B cell (primary cell): ENCODE results near the gene PRKCA. TPM values are rescaled to one million over a fixed set of nuclear protein-coding genes. Genes with fewer than 3 reads are reported as not detected.

ENCODE experiments used
- ATAC-seq: fragments of 200-7000 bp; cut with Tn5 transposase; one replicate; pipeline ENCODE4 v1.10.0; 2021; ENCODE audit warnings: low read depth, mild to moderate bottlenecking, moderate number of reproducible peaks, moderate library complexity
- CTCF ChIA-PET: fragments of 350-600 bp; sonication (Branson Sonifier 250); formaldehyde crosslinking; loops from one replicate; lab custom pipeline; 2021; ENCODE audit warnings: antibody characterized with exemption, inconsistent platforms; lab: Charles Lee
- POLR2A ChIA-PET: fragments of 350-600 bp; sonication (Branson Sonifier 250); formaldehyde crosslinking; loops from one replicate; lab custom pipeline; 2021; ENCODE audit warnings: antibody characterized with exemption; lab: Charles Lee
- DNase-seq: peaks from one replicate; pipeline ENCODE4 v3.0.0; 2013
- H2AFZ ChIP-seq: 2 replicates; pipeline ENCODE4 v1.6.1; 2012; ENCODE audit warnings: mild to moderate bottlenecking, low read depth, low read length; ENCODE audit not compliant: insufficient read depth, poor library complexity, severe bottlenecking
- H3K27ac ChIP-seq, 2 donors: 1 replicate in 1 of 2; 2 replicates in 1 of 2; pipeline ENCODE4 v1.5.1; 2012 to 2013; ENCODE audit warnings: low read length in 2 of 2, mild to moderate bottlenecking in 2 of 2, moderate library complexity in 1 of 2
- H3K27me3 ChIP-seq, 4 experiments: fragments of 200-600 bp in 1 of 4; sonication (generic) in 1 of 4; replicated peaks in 1 of 4; 1 replicate in 2 of 4; 2 replicates in 2 of 4; pipeline versions ENCODE4 v1.6.1 to v1.7.0; 2013 to 2016; ENCODE audit warnings: low read length in 3 of 4, mild to moderate bottlenecking in 2 of 4, mixed read lengths in 1 of 4, moderate library complexity in 1 of 4; ENCODE audit not compliant: insufficient read depth in 4 of 4, control insufficient read depth in 3 of 4; ENCODE audit errors: control extremely low read depth in 1 of 4
- H3K36me3 ChIP-seq, 2 experiments: replicated peaks in 1 of 2; 1 replicate in 1 of 2; 2 replicates in 1 of 2; pipeline versions ENCODE4 v1.6.1 to v1.7.1; 2013; ENCODE audit warnings: low read length in 1 of 2; ENCODE audit not compliant: insufficient read depth in 2 of 2, control insufficient read depth in 1 of 2; ENCODE audit errors: control extremely low read depth in 1 of 2, extremely low read depth in 1 of 2
- H3K4me1 ChIP-seq, 2 donors: fragments of 200-600 bp in 1 of 2; sonication (generic) in 1 of 2; 1 replicate in 1 of 2; 2 replicates in 1 of 2; pipeline versions ENCODE4 v1.5.1 to v1.6.1; 2013 to 2017; ENCODE audit warnings: low read length in 2 of 2; ENCODE audit not compliant: control insufficient read depth in 2 of 2, insufficient read depth in 2 of 2
- H3K4me2 ChIP-seq: replicated peaks from 2 replicates; pipeline ENCODE3; 2012; ENCODE audit warnings: mild to moderate bottlenecking, low read depth, low read length; ENCODE audit not compliant: poor library complexity, severe bottlenecking
- H3K4me3 ChIP-seq, 5 experiments: fragments of 200-600 bp in 1 of 5; sonication (generic) in 1 of 5; 1 replicate in 3 of 5; 2 replicates in 2 of 5; pipeline versions ENCODE4 v1.5.1 to v1.7.0; 2011 to 2016; ENCODE audit warnings: low read length in 4 of 5, mild to moderate bottlenecking in 4 of 5, low read depth in 2 of 5, control low read depth in 1 of 5, moderate library complexity in 1 of 5; ENCODE audit not compliant: insufficient read depth in 1 of 5; ENCODE audit errors: control extremely low read depth in 1 of 5, extremely low read depth in 1 of 5
- H3K79me2 ChIP-seq: fragments of 200-600 bp; sonication (generic); one replicate; pipeline ENCODE4 v1.6.0; 2016; ENCODE audit warnings: low read length; ENCODE audit not compliant: control insufficient read depth, insufficient read depth
- H3K9ac ChIP-seq: fragments of 200-600 bp; sonication (generic); 2 replicates; pipeline ENCODE4 v1.6.1; 2017; ENCODE audit warnings: mild to moderate bottlenecking, low read length, moderate library complexity
- H3K9me3 ChIP-seq, 3 donors: one replicate each; pipeline versions ENCODE4 v1.6.1 to v1.7.1; 2013; ENCODE audit warnings: low read length in 2 of 3; ENCODE audit not compliant: control insufficient read depth in 2 of 3, insufficient read depth in 1 of 3; ENCODE audit errors: control extremely low read depth in 1 of 3
- H4K20me1 ChIP-seq: 2 replicates; pipeline ENCODE4 v1.6.0; 2012; ENCODE audit warnings: mild to moderate bottlenecking, low read length; ENCODE audit not compliant: insufficient read depth, control insufficient read depth, poor library complexity, severe bottlenecking
- H3K27ac Mint-ChIP-seq: one replicate; pipeline ENCODE4 v1.8.0; 2021; ENCODE audit warnings: mixed read lengths
- H3K27me3 Mint-ChIP-seq: one replicate; pipeline ENCODE4 v1.8.0; 2021; ENCODE audit warnings: mixed read lengths
- H3K4me1 Mint-ChIP-seq: one replicate; pipeline ENCODE4 v1.8.0; 2021; ENCODE audit warnings: mixed read lengths
- H3K4me3 Mint-ChIP-seq: one replicate; pipeline ENCODE4 v1.8.0; 2021; ENCODE audit warnings: mixed read lengths
- H3K9me3 Mint-ChIP-seq: one replicate; pipeline ENCODE4 v1.8.0; 2022; ENCODE audit warnings: mixed read lengths; ENCODE audit not compliant: insufficient read depth
- EZH2 ChIP-seq: IDR thresholded peaks from 2 replicates; pipeline ENCODE4 v1.6.1; 2012; ENCODE audit warnings: borderline replicate concordance, low read depth, mild to moderate bottlenecking, moderate library complexity, low read length; ENCODE audit not compliant: insufficient read depth, poor library complexity, severe bottlenecking
- WGBS: methylation state at CpG from one replicate; pipeline ENCODE4 v1.1.5; 2013; ENCODE audit warnings: missing lambda C conversion rate; ENCODE audit not compliant: insufficient coverage; 5-methylcytosine and 5-hydroxymethylcytosine counted together
- intact Hi-C: fragments of 100-400 bp; cut with micrococcal nuclease; formaldehyde crosslinking; loops from one replicate; pipeline ENCODE4 v1.10.0; 2022
- polyA plus RNA-seq: library from polyadenylated mRNA; depleted of rRNA; stranded (reverse); fragments of >200 nt; gene quantifications from 2 replicates; pipeline ENCODE4 v1.2.3, GENCODE V29; 2012
- total RNA-seq, 2 donors: library from RNA; stranded (reverse); fragments of 120-200 nt in 1 of 2; gene quantifications; 1 replicate in 1 of 2; 2 replicates in 1 of 2; pipeline versions ENCODE4 v1.2.3 to v1.2.4, GENCODE V29; 2013 to 2022
- TF ChIP-seq, protein P1 (sequence below): fragments of 200-600 bp; IDR thresholded peaks from one replicate; pipeline ENCODE4 v1.8.0; 2022; ENCODE audit warnings: antibody characterized with exemption, mild to moderate bottlenecking

The PRKCA gene
- total and polyA plus RNA-seq, 2 donors (not counting 1 experiment from before 2014, with no cell fraction given) = 0.33 to 7.7 TPM

DNA sequence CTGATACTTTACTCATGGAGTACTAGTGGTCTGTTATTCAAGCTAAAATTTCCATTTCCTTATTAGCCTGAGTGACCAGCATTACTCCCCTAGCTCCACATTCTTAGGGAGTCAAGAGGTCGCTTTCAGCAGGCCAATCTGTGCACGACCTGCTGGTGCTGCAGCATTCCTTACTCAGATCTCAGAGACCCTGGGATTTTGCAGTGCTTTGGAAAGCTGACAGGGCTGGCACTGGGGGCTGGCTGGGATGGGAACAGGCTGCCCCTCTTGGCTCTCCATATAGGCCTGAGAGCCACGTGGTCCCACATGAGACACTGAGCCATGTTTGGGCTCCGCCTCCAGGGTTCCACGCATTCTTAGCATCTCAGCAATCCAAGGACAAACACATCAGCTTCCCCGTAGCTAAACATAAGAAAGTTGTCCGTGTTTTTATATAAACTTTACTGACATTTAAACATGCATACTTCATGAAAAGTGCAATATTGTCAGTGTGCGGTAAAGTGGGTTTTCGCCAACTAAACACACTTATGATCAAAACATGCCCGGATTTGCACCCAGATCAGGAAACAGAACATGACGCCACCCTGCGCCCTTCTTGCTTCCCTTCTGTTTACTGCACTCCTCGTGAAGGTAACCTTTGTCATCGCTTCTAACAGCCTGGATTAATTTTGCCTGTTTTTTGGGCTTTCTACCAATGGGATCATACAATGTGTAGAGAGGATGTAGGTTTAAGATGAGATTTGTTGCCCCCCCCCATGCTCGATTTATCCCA lies 278.0 kb downstream of the PRKCA start:
- H3K27ac ChIP-seq = no peak overlapping the region
- Mint-ChIP-seq H3K4me1 (no peaks in the 10 kb centered on the region), H3K27me3 (no peaks in the 10 kb centered on the region), H3K9me3 (peaks cover 1% of the 10 kb centered on the region), H3K27ac (no peak overlapping the region), H3K4me3 (no peak overlapping the region)
- H3K9ac ChIP-seq = no peak overlapping the region
- no peaks in the 10 kb centered on the region for H3K36me3 ChIP-seq
- no peaks in the 10 kb centered on the region for H3K27me3 ChIP-seq
- DNase-seq = no peak
- H2AFZ ChIP-seq = no peak overlapping the region
- H3K4me2 ChIP-seq = no peak overlapping the region
- CTCF ChIA-PET = interaction anchor here (1.8 kb wide), 1 partner anchor 14 kb away, joined by 4 read pairs; no protein-coding TSS in a partner anchor
- H3K9me3 ChIP-seq = no peaks in the 10 kb centered on the region
- H3K4me1 ChIP-seq = no peaks in the 10 kb centered on the region
- intact Hi-C loops = no loop called here
- TF ChIP-seq, protein P1, sequence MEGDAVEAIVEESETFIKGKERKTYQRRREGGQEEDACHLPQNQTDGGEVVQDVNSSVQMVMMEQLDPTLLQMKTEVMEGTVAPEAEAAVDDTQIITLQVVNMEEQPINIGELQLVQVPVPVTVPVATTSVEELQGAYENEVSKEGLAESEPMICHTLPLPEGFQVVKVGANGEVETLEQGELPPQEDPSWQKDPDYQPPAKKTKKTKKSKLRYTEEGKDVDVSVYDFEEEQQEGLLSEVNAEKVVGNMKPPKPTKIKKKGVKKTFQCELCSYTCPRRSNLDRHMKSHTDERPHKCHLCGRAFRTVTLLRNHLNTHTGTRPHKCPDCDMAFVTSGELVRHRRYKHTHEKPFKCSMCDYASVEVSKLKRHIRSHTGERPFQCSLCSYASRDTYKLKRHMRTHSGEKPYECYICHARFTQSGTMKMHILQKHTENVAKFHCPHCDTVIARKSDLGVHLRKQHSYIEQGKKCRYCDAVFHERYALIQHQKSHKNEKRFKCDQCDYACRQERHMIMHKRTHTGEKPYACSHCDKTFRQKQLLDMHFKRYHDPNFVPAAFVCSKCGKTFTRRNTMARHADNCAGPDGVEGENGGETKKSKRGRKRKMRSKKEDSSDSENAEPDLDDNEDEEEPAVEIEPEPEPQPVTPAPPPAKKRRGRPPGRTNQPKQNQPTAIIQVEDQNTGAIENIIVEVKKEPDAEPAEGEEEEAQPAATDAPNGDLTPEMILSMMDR = no peak
- TF ChIP-seq EZH2 = no peak
- H3K79me2 ChIP-seq = no peaks in the 10 kb centered on the region
- ATAC-seq = no peak
- no peaks in the 10 kb centered on the region for H4K20me1 ChIP-seq
- WGBS = 93% methylated on average over 10 of the region's 15 CpGs
- POLR2A ChIA-PET = no interaction called here
- H3K4me3 ChIP-seq = no peak overlapping the region

DNA sequence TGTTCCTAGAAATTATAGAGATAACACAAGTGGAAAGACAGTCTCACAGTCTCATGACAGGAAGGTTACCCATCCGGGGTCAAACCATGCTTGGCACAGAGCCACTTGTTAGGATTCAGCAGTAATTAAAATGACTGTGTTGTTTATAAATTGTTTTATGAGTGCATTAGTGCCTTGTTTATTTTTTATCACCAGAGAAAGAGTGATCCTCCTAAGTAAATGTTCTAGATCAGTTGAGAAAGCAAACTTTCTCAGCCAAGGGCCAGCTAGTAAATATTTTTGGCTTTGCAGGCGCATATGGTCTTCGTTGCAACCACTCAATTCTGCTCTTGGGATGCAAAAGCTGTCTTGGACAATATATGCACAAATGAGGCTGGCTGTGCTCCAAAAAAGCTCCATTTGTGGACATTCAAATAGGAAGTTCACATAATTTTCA lies 278.6 kb downstream of the PRKCA start:
- Mint-ChIP-seq H3K27me3 (no peaks in the 10 kb centered on the region), H3K27ac (no peak overlapping the region), H3K4me3 (no peak overlapping the region), H3K4me1 (no peaks in the 10 kb centered on the region), H3K9me3 (peaks cover 1% of the 10 kb centered on the region)
- no peaks in the 10 kb centered on the region for H4K20me1 ChIP-seq
- intact Hi-C loops = no loop called here
- no peaks in the 10 kb centered on the region for H3K79me2 ChIP-seq
- no peaks in the 10 kb centered on the region for H3K27me3 ChIP-seq
- H3K9me3 ChIP-seq = peaks cover 0 to 2% (median 0%) of the 10 kb centered on the region in 3 donors
- ATAC-seq = no peak
- TF ChIP-seq, protein P1 = no peak
- no peak for TF ChIP-seq EZH2
- H3K4me1 ChIP-seq = no peaks in the 10 kb centered on the region
- WGBS = 94% methylated on average over 2 of the region's 3 CpGs
- no peak overlapping the region for H3K27ac ChIP-seq
- H2AFZ ChIP-seq = no peak overlapping the region
- no peak overlapping the region for H3K4me3 ChIP-seq
- CTCF ChIA-PET = no interaction called here
- POLR2A ChIA-PET = no interaction called here
- DNase-seq = no peak
- no peak overlapping the region for H3K4me2 ChIP-seq
- H3K36me3 ChIP-seq = no peaks in the 10 kb centered on the region
- no peak overlapping the region for H3K9ac ChIP-seq
